ENCODE data around the gene EXOSC10. TPM values are rescaled to one million over a fixed set of nuclear protein-coding genes. Genes with fewer than 3 reads are reported as not detected.
A peak's percentile ranks its signal among the peaks of the same experiment; 100 is the strongest.
"Not testable (repeated sequence)": the region's sequence is repeated elsewhere in the genome, so short reads cannot be mapped to it uniquely, and the experiment has no call there.

EXOSC10 gene
- total RNA-seq, 2 donors from 2014 or later, result 69.0 to 102 TPM

DNA sequence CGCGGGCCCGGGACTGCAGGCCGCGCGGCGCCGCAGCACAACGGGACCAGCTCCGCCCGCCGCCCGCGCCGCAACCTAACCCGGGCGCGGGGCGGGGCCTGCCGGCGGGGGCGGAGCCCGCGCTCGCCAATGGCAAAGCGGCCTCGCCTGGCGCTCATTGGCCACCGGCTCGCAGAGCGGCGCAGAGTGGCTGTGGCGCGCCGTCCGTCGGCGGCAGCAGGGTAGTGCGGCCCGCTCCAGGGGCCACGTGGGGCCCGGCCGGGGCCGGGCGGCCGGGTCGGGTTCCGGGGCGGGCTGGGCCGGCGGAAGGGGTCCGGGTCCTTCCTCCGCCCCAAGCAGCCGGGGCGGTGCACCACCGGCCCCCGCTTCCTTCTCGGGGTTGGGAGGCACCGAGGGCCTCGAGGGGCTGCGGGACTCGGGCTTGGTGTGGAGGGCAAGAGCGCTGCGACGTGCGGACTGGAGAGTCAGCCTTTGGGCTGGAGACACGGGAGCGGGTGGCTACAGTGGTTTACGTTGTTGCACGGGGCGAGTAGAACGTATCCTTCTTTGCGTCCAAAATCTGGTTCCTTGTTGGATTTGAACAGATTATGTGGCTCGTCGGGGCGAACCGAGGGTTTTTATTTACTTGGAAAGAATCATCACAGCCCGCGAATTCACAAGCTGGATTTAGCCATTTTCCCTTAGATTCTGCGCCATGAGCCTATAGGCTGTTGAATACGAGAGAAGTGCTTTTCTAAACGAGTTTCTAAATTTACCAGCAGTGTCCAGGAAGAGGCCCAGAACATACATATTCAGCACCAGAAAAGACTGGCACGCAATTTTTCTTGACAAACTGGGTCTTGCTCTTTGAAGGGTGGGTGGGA lies 39.5 kb downstream of the EXOSC10 start, which contains the start of gene SRM:
TSS of gene SRM (minus strand) at position 51 of the 863 bp plus-strand sequence. CDS start 75 bp downstream, outside the sequence.
- peak within 1 kb of the TSS; percentile 94 for H3K27ac Mint-ChIP-seq

DNA sequence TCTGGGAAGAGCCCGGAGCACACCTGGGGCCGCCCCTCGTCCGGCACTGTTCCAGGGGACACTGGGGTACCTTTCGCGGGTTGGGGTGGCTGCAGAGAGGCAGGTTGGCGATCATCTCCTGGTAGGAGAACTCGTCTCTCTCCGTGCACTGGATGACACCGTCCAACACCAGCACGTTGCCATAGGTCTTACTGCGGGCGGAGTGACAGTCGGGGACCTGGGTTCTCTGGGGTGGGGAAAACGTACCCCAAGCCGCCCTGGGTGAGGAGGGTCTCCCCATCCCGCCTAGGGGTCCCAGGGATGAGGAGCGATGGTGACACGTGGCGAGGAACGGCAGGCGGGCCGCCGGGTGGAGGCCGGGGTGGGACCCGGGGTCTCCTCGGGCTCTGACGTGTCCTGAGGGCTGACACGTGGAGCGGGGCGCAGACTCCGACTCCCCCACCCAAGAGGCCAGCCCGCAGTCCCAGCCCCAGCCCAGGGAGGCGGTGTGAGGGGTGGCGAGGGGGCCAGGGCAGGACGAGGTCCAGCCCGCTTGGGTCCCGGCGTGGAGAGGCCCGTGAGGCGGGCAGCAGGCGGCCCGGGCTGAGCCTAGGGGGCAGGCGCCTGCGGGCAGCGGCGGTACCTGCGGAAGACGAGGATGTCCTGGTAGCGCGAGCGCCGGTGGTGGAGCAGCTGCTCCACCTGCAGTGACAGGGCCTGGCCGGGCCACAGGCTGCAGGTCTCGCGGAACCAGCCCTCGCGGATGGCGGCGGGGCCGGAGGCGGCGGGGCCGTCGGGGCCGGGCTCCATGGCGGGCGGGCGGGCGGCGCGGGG lies 40.3 kb downstream of the EXOSC10 start:
- H3K4me3 Mint-ChIP-seq, result peak overlapping the region; percentile 94
- H3K27me3 Mint-ChIP-seq, result no peaks in the 10 kb centered on the region
- peak overlapping the region; percentile 94 for H3K27ac Mint-ChIP-seq
- H3K9me3 Mint-ChIP-seq, result no peaks in the 10 kb centered on the region
- peaks cover 21% of the 10 kb centered on the region for H3K4me1 Mint-ChIP-seq
- ATAC-seq (replicated peaks), result peak; percentile 15
- H3K36me3 Mint-ChIP-seq (ENCODE audit: low read depth), result peaks cover 62% of the 10 kb centered on the region

More for the DNA sequence above, 39.5 kb downstream of the EXOSC10 start, which contains the start of gene SRM:
- peak; percentile 96 for ATAC-seq (replicated peaks)
- Mint-ChIP-seq H3K4me1 (peaks cover 21% of the 10 kb centered on the region), H3K27me3 (no peaks in the 10 kb centered on the region), H3K36me3 (ENCODE audit: low read depth) (peaks cover 64% of the 10 kb centered on the region), H3K4me3 (peak within 1 kb of the TSS; percentile 94), H3K9me3 (no peaks in the 10 kb centered on the region)

DNA sequence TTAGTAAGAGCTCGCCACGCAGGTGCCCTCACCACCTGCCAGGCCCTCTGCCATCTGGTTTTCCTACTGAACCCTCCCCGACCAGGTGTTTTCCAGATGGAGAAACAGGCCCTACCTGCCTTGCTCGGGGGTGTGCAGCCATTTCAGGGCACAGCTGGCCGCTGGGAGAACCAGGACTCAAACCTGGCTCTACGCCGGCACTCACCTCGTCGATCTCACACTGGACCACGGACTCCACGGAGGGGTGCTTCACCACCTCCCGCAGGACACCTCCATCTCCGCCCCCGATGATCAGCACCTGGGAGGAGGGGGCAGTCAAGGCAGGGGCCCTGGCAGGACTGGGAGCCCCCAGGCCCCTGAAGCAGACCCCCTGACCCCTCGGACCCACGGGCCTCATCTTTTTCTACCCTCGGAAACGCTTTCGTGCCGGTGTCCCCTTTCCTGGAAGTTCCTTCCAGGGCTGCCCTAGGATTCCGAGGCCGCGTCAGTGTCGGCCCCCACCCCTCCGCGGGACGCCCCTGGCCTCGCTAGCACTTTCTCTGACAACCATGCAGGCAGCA lies 41.0 kb downstream of the EXOSC10 start:
- Mint-ChIP-seq H3K36me3 (ENCODE audit: low read depth) (peaks cover 61% of the 10 kb centered on the region), H3K4me1 (peaks cover 21% of the 10 kb centered on the region), H3K27ac (peak overlapping the region; percentile 94), H3K9me3 (no peaks in the 10 kb centered on the region), H3K27me3 (no peaks in the 10 kb centered on the region), H3K4me3 (peak overlapping the region; percentile 94)
- no peak for ATAC-seq (replicated peaks)

DNA sequence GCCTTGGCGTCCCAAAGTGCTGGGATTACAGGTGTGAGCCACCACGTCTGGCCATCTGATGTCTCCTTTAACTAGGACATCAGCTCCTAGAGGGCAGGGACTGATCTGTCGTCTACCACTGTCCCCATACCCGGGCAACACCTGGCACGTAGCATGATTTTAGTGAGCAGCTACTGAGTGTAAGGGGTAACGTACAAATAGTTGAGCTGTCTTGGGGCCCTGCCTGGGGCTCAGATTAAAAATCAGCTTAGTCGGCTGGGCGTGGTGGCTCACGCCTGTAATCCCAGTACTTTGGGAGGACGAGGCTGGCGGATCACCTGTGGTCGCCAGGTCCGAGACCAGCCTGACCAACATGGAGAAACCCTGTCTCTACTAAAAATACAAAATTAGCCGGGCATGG lies 41.6 kb downstream of the EXOSC10 start:
- Mint-ChIP-seq H3K4me3 (peak overlapping the region; percentile 94), H3K4me1 (peaks cover 17% of the 10 kb centered on the region), H3K36me3 (ENCODE audit: low read depth) (peaks cover 54% of the 10 kb centered on the region), H3K27me3 (no peaks in the 10 kb centered on the region), H3K9me3 (no peaks in the 10 kb centered on the region), H3K27ac (no peak overlapping the region)
- ATAC-seq (replicated peaks), result no peak

DNA sequence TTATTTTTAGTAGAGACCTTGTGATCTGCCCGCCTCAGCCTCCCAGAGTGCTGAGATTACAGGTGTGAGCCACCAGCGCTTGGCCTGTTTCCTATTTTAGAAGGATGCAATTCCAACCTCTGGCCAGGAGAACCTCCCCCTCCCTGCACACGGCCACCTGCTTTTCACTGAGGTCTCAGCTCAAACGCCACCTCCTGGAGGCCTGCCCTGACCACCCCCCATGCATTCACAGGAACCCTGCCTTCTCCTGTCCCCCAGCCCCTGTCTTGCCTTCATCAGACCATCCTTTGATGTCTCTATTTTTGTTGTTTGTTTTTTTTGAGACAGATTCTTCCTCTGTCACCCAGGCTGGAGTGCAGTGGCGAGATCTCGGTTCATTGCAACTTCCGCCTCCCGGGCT lies 42.2 kb downstream of the EXOSC10 start:
- Mint-ChIP-seq H3K27me3 (no peaks in the 10 kb centered on the region), H3K4me1 (peaks cover 12% of the 10 kb centered on the region), H3K9me3 (no peaks in the 10 kb centered on the region), H3K27ac (no peak overlapping the region), H3K36me3 (ENCODE audit: low read depth) (peaks cover 50% of the 10 kb centered on the region), H3K4me3 (no peak overlapping the region)
- ATAC-seq (replicated peaks), result no peak

DNA sequence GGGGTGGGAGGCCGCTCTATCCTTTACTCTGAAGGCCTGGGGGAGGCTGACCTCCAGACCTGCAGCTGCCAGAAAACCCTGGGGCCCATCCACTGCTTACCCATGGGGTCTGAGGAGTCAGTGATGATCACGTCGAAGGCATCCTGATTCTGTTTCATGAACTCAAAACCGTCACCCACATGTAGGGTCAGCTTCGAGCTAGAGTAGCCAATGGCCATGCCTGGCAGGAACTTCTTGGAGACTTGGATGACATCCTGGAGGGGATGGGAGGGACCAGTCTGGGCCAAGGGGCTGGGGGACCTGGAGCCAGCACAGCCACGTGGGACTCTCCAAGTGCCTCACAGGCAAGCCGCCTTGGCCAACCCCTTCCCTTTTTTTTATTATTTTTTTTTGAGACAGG lies 43.2 kb downstream of the EXOSC10 start:
- no peak for ATAC-seq (replicated peaks)
- Mint-ChIP-seq H3K4me1 (peaks cover 7% of the 10 kb centered on the region), H3K36me3 (ENCODE audit: low read depth) (peaks cover 50% of the 10 kb centered on the region), H3K4me3 (no peak overlapping the region), H3K27ac (no peak overlapping the region), H3K9me3 (no peaks in the 10 kb centered on the region), H3K27me3 (no peaks in the 10 kb centered on the region)

DNA sequence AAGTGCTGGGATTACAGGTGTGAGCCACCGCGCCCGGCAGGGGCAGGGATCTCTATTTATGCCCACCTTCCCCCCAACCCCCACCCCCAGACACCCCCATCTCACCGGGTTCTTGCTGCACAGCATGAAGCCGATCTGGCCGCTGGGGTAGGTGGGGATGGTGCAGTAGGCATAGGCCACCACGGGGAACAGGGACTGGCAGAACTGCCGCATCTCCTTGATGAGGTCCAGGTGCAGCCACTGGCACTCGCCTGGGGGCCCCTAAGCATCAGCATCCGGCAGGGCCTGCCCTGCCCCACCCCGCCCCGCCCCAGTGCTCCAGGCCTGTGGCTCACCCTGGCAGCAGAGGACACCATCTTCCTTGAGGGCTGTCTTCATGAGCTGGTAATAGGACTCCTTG lies 44.0 kb downstream of the EXOSC10 start:
- no peak overlapping the region for H3K4me3 Mint-ChIP-seq

DNA sequence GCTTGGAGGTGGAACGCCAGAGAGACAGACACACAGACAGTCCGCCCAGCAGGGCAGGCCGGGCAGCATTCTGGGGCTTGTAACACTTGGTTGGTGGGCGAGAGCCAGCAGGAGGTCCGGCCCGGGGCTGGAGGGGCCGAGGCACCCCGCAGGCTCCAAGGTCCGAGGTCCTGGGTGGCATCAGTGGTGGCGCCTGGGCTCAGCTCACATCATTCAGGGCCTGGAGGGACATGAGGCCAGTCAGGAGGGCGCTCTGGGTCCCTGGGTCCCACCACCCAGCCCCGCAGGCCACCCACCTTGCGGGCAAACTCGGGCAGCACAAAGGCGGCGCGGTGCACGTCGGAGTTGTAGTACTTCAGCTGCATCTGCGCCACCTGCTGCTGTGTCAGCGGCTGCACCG lies 45.0 kb downstream of the EXOSC10 start:
- Mint-ChIP-seq H3K9me3 (no peaks in the 10 kb centered on the region), H3K27ac (no peak overlapping the region), H3K4me1 (no peaks in the 10 kb centered on the region), H3K4me3 (no peak overlapping the region), H3K36me3 (ENCODE audit: low read depth) (peaks cover 50% of the 10 kb centered on the region), H3K27me3 (no peaks in the 10 kb centered on the region)
- no peak for ATAC-seq (replicated peaks)

More for the DNA sequence above, 44.0 kb downstream of the EXOSC10 start:
- Mint-ChIP-seq H3K27me3 (no peaks in the 10 kb centered on the region), H3K36me3 (ENCODE audit: low read depth) (peaks cover 50% of the 10 kb centered on the region), H3K4me1 (peaks cover 3% of the 10 kb centered on the region), H3K27ac (no peak overlapping the region), H3K9me3 (no peaks in the 10 kb centered on the region)
- no peak for ATAC-seq (replicated peaks)

DNA sequence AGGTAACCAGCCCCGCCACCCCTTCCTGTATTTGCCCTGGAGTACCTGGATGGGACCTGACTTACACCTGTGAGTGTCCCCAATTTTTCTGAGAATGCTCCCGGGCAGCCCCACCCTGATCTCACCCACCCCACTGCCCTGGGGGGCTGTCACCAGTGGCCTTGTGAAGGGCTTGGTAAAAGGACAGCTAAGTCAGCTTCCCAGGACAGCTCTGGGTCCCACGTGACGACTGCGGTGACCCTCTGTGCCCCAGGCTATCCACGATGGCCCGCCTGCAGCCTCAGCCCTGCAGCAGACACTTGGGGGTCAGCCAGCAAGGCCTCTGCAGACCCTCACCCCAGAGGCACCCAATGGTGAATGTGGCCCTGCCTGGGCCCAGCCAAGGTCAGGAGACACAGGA lies 45.5 kb downstream of the EXOSC10 start:
- Mint-ChIP-seq H3K9me3 (no peaks in the 10 kb centered on the region), H3K27me3 (no peaks in the 10 kb centered on the region), H3K27ac (no peak overlapping the region), H3K4me1 (no peaks in the 10 kb centered on the region), H3K4me3 (no peak overlapping the region), H3K36me3 (ENCODE audit: low read depth) (peaks cover 47% of the 10 kb centered on the region)
- ATAC-seq (replicated peaks), result no peak

DNA sequence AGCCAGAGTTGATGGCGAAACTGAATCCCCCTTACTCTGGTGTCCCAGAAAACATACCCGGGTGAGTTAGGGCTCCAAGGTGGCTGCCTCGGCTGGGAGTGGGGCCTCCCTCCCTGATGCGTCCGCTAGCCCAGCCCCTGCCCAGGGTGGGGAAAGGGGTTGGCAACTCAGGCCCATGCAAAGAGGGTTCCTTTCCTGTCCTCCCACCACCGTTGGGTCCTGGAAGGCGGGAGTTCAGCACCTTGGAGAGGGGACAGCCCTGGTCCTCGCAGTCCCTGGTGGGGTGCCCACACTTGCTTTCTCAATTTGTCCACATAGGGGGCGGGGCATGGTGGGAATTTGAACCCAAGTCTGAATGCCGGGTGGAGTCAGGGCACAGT lies 45.9 kb downstream of the EXOSC10 start:
- Mint-ChIP-seq H3K36me3 (ENCODE audit: low read depth) (peaks cover 43% of the 10 kb centered on the region), H3K4me1 (no peaks in the 10 kb centered on the region), H3K27me3 (no peaks in the 10 kb centered on the region), H3K9me3 (no peaks in the 10 kb centered on the region), H3K27ac (no peak overlapping the region), H3K4me3 (no peak overlapping the region)
- no peak for ATAC-seq (replicated peaks)

DNA sequence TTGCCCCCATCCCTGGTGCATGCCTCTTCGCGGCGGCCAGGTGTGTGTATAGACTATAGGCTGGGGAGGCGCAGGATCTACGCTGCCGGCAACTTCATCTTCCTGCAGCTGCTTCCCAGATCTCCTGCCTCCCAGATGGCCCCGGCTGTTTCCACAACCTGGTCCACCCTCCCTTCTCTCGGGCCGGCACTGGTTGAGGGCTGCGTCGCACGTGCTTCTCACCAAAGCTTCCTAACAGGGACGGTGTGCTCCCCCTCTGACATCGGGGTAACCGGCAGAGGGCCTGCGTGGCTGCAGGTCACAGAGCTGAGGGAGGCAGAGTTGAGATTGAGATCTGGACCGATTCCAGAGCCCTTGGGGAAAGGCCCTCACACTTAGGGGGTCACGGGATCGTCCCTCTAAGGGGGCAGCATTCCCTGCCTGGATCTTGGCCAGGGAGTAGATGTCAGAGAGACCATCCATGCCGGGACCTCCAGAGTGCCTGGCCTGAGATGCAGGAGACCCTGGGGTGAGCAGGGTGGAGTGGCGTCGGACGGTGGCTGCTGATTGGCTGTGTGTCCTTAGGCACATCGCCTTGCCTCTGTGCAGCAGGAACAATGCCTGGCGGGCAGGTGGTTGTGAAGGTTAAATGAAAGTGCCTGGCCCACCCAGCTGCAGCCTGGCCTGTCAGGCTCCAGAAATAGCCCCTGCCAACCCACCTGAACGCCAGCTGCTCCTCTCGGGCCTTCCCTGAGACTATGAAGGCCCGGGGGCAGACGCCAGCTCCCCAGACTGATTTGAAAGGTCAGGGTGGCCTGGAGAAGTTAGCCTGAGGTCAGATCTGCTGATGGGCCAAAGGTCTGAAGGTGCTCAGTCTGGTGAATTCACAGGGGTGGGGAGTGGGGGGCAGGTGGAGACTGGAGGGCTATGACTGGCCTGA lies 46.6 kb downstream of the EXOSC10 start:
- Mint-ChIP-seq H3K36me3 (ENCODE audit: low read depth) (peaks cover 37% of the 10 kb centered on the region), H3K4me1 (no peaks in the 10 kb centered on the region), H3K27me3 (no peaks in the 10 kb centered on the region), H3K9me3 (no peaks in the 10 kb centered on the region), H3K4me3 (no peak overlapping the region), H3K27ac (no peak overlapping the region)
- peak; percentile 6 for ATAC-seq (replicated peaks)

DNA sequence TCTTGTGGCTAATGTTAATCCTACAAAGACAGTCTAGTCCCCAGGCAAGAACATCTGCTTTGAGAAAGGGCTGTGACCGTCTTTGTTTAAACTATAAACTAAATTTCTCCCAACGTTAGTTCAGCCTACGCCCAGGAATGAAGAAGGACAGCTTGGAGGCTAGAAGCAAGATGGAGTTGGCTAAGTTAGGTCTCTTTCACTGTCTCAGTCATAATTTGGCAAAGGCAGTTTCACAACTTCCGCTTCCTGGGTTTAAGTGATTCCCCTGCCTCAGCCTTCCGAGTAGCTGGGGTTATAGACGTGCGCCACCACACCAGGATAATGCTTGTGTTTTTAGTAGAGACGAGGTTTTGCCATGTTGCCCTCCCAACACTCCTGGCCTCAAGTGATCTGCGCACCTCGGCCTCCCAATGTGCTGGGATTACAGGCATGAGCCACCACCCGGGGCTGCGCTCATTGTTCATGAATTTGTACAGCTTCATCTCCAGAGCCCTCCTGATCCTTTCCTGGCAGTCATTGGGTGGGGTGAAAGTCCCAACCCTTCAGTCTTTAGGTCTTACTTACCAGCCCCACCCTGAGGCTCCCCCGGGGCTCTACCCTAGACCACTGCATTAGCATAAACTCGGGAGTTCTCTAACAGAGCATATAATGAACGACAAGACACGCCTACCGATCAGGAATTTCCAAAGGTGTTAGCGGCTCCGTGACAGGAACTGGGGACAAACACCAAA lies 47.7 kb downstream of the EXOSC10 start:
- no peaks in the 10 kb centered on the region for H3K9me3 Mint-ChIP-seq
- no peaks in the 10 kb centered on the region for H3K27me3 Mint-ChIP-seq
- peak overlapping the region; percentile 26 for H3K4me3 Mint-ChIP-seq
- H3K4me1 Mint-ChIP-seq, result no peaks in the 10 kb centered on the region
- ATAC-seq (replicated peaks), result peak; percentile 56
- H3K27ac Mint-ChIP-seq, result peak overlapping the region; percentile 44
- peaks cover 25% of the 10 kb centered on the region for H3K36me3 Mint-ChIP-seq (ENCODE audit: low read depth)

DNA sequence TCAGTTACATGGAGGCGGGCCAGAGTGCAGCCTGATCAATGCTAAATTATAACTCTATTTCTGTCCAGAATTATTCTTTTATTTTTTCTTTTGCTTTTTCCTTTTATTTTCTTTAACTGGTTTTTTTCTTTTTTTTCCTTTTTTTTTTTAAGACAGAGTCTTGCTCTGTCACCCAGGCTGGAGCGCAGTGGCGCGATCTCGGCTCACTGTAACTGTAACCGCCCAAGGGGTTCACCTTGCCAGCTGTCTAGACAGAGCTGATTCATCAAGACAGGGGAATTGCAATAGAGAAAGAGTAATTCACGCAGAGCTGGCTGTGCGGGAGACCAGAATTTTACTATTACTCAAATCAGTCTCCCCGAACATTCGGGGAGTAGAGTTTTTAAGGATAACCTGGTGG lies 48.5 kb downstream of the EXOSC10 start:
- not testable (repeated sequence) for H3K27me3 Mint-ChIP-seq; H3K4me1 Mint-ChIP-seq; H3K9me3 Mint-ChIP-seq; ATAC-seq (replicated peaks)
- peaks cover 17% of the 10 kb centered on the region for H3K36me3 Mint-ChIP-seq (ENCODE audit: low read depth)
- peak overlapping the region; percentile 44 for H3K27ac Mint-ChIP-seq
- peak overlapping the region; percentile 26 for H3K4me3 Mint-ChIP-seq

Measured in activated T-helper 17 cell treated with anti-CD3 and anti-CD28 coated beads, Interleukin-2, amount 50 U/mL, for 72 hours (primary cell).